ENCODE measurements around the gene ASPHD2. TPM values are rescaled to one million over a fixed set of nuclear protein-coding genes. Genes with fewer than 3 reads are reported as not detected.

The ASPHD2 gene
- total RNA-seq, 4 donors from 2014 or later = 0.20 to 1.2 (median 0.54) TPM

- WGBS, 2 donors = 84 to 91% methylated on average over 5 of the region's 5 CpGs
- no peaks in the 10 kb centered on the region for H3K9me3 ChIP-seq
- peaks cover 17 to 98% (median 33%) of the 10 kb centered on the region in 3 donors for H3K36me3 ChIP-seq
- no peaks in the 10 kb centered on the region for H3K27me3 ChIP-seq
- DNase-seq (ENCODE audit: low spot score in 2 of 2) = no peak
- peaks cover 0 to under 1% (median 0%) of the 10 kb centered on the region in 4 donors for H3K4me1 ChIP-seq
- H3K27ac ChIP-seq = no peak overlapping the region
- TF ChIP-seq EP300 (IDR thresholded peaks at IDR 0.05) (no peak), POLR2A (IDR thresholded peaks at IDR 0.05) (no peak), CTCF (IDR thresholded peaks at IDR 0.05) (no peak)
- H3K4me3 ChIP-seq = no peak overlapping the region
Measured at GRCh38 chr22:26471522-26471921, 42.5 kb downstream of the ASPHD2 start.

GRCh38 chr22:26474682-26475081 is 45.6 kb downstream of the ASPHD2 start:
- TF ChIP-seq POLR2A (IDR thresholded peaks at IDR 0.05) = no peak
- TF ChIP-seq CTCF (IDR thresholded peaks at IDR 0.05) = no peak
- TF ChIP-seq EP300 (IDR thresholded peaks at IDR 0.05) = no peak
- Histone ChIP-seq H3K27ac (no peak overlapping the region), H3K9me3 (no peaks in the 10 kb centered on the region), H3K36me3 (peaks cover 4 to 93% (median 33%) of the 10 kb centered on the region in 3 donors), H3K4me3 (no peak overlapping the region), H3K4me1 (peaks cover 0 to 31% (median 2%) of the 10 kb centered on the region in 4 donors), H3K27me3 (no peaks in the 10 kb centered on the region)
- no peak for DNase-seq (ENCODE audit: low spot score in 2 of 2)

- 53 to 57% methylated on average over 4 of the region's 4 CpGs for WGBS, 2 donors
- H3K4me3 ChIP-seq = no peak overlapping the region
- peaks cover 0 to 52% (median 19%) of the 10 kb centered on the region in 4 donors for H3K4me1 ChIP-seq
- H3K36me3 ChIP-seq = peaks cover 0 to 81% (median 15%) of the 10 kb centered on the region in 3 donors
- no peak for DNase-seq (ENCODE audit: low spot score in 2 of 2)
- H3K9me3 ChIP-seq = no peaks in the 10 kb centered on the region
- no peaks in the 10 kb centered on the region for H3K27me3 ChIP-seq
- peak overlapping the region in 1 of 4 donors; percentile 38 for H3K27ac ChIP-seq
- TF ChIP-seq EP300 (IDR thresholded peaks at IDR 0.05) (no peak), POLR2A (IDR thresholded peaks at IDR 0.05) (no peak), CTCF (IDR thresholded peaks at IDR 0.05) (no peak)
Measured at GRCh38 chr22:26476705-26477340, 47.8 kb downstream of the ASPHD2 start.

- 21 to 35% methylated on average over 4 of the region's 4 CpGs for whole genome bisulfite sequencing, 2 donors
- H3K4me3 ChIP-seq = no peak overlapping the region
- peaks cover 0 to 57% (median 22%) of the 10 kb centered on the region in 4 donors for H3K4me1 ChIP-seq
- H3K9me3 ChIP-seq = no peaks in the 10 kb centered on the region
- peaks cover 0 to 76% (median 10%) of the 10 kb centered on the region in 3 donors for H3K36me3 ChIP-seq
- TF ChIP-seq POLR2A (IDR thresholded peaks at IDR 0.05) = no peak
- no peak for TF ChIP-seq CTCF (IDR thresholded peaks at IDR 0.05)
- TF ChIP-seq EP300 (IDR thresholded peaks at IDR 0.05) = no peak
- H3K27me3 ChIP-seq = no peaks in the 10 kb centered on the region
- H3K27ac ChIP-seq = peak overlapping the region in 1 of 4 donors; percentile 38
- DNase-seq (ENCODE audit: low spot score in 2 of 2) = no peak
Measured at GRCh38 chr22:26477341-26477731, 48.3 kb downstream of the ASPHD2 start.

GRCh38 chr22:26479043-26479791 is 50.2 kb downstream of the ASPHD2 start:
- TF ChIP-seq CTCF (IDR thresholded peaks at IDR 0.05) (no peak), EP300 (IDR thresholded peaks at IDR 0.05) (no peak), POLR2A (IDR thresholded peaks at IDR 0.05) (no peak)
- H3K4me1 ChIP-seq = peaks cover 0 to 68% (median 32%) of the 10 kb centered on the region in 4 donors
- H3K36me3 ChIP-seq = peaks cover 0 to 57% (median 8%) of the 10 kb centered on the region in 3 donors
- H3K27me3 ChIP-seq = no peaks in the 10 kb centered on the region
- 31 to 40% methylated on average over 12 of the region's 12 CpGs for WGBS, 2 donors
- no peak for DNase-seq (ENCODE audit: low spot score in 2 of 2)
- no peaks in the 10 kb centered on the region for H3K9me3 ChIP-seq
- peak overlapping the region in 3 of 4 donors; percentile 31 to 70 (median 55) for H3K27ac ChIP-seq
- H3K4me3 ChIP-seq = peak overlapping the region in 3 of 4 donors; percentile 6 to 17 (median 9)

Data from tibial nerve (tissue), 4 donors.